GM23338 (cell line): ENCODE data around the gene PLCG2. TPM values are rescaled to one million over a fixed set of nuclear protein-coding genes. Genes with fewer than 3 reads are reported as not detected.

Experiments used
- ATAC-seq: fragments of 200-7000 bp; cut with Tn5 transposase; 3 replicates; pipeline ENCODE4 v1.9.1; 2020
- DNase-seq: peaks from one replicate; pipeline ENCODE4 v3.0.0-alpha.2; 2015; ENCODE audit warnings: low spot score
- H2AFZ ChIP-seq: fragments of 200-600 bp; sonication (generic); 2 replicates; pipeline ENCODE4 v1.8.0; 2016; ENCODE audit warnings: antibody characterized with exemption, mild to moderate bottlenecking, moderate library complexity
- H3F3A ChIP-seq: fragments of 200-600 bp; sonication (generic); replicated peaks from 2 replicates; pipeline ENCODE4 v1.8.0; 2017; ENCODE audit warnings: antibody characterized with exemption, mixed run types, low read depth
- H3K27ac ChIP-seq: fragments of 200-600 bp; sonication (generic); 2 replicates; pipeline ENCODE4 v1.6.1; 2016; ENCODE audit warnings: low read depth
- H3K27me3 ChIP-seq: fragments of 200-600 bp; sonication (generic); 2 replicates; pipeline ENCODE4 v1.8.0; 2016; ENCODE audit warnings: mild to moderate bottlenecking, mixed run types, moderate library complexity; ENCODE audit not compliant: insufficient read depth
- H3K36me3 ChIP-seq: fragments of 200-600 bp; sonication (generic); 2 replicates; pipeline ENCODE4 v1.8.0; 2016; ENCODE audit warnings: mild to moderate bottlenecking; ENCODE audit not compliant: insufficient read depth
- H3K4me1 ChIP-seq: fragments of 200-600 bp; sonication (generic); 2 replicates; pipeline ENCODE4 v1.8.0; 2016; ENCODE audit warnings: mild to moderate bottlenecking, moderate library complexity; ENCODE audit not compliant: insufficient read depth
- H3K4me2 ChIP-seq: fragments of 200-600 bp; sonication (generic); 2 replicates; pipeline ENCODE4 v1.7.1; 2017; ENCODE audit warnings: mixed run types
- H3K4me3 ChIP-seq: fragments of 200-600 bp; sonication (generic); 2 replicates; pipeline ENCODE4 v1.6.1; 2016; ENCODE audit warnings: mixed run types
- H3K79me2 ChIP-seq: fragments of 200-600 bp; sonication (generic); replicated peaks from 2 replicates; pipeline ENCODE4 v1.8.0; 2017; ENCODE audit warnings: mild to moderate bottlenecking; ENCODE audit not compliant: insufficient read depth
- H3K9me2 ChIP-seq: fragments of 200-600 bp; sonication (generic); 2 replicates; pipeline ENCODE4 v1.8.0; 2017; ENCODE audit not compliant: insufficient read depth
- H4K20me1 ChIP-seq: fragments of 200-600 bp; sonication (generic); replicated peaks from 2 replicates; pipeline ENCODE4 v1.8.0; 2017; ENCODE audit warnings: mild to moderate bottlenecking; ENCODE audit not compliant: insufficient read depth
- H3K27ac Mint-ChIP-seq: 2 replicates; pipeline ENCODE4 v1.8.0; 2020; ENCODE audit warnings: inconsistent platforms, mild to moderate bottlenecking, moderate library complexity, mixed read lengths
- H3K27me3 Mint-ChIP-seq: 3 replicates; pipeline ENCODE4 v1.8.0; 2022; ENCODE audit warnings: low read depth, mild to moderate bottlenecking, moderate library complexity, mixed read lengths, inconsistent platforms; ENCODE audit not compliant: insufficient read depth, poor library complexity
- H3K36me3 Mint-ChIP-seq: 3 replicates; pipeline ENCODE4 v1.8.0; 2021; ENCODE audit warnings: low read depth, mild to moderate bottlenecking, inconsistent platforms, moderate library complexity, mixed read lengths
- H3K4me1 Mint-ChIP-seq: 3 replicates; pipeline ENCODE4 v1.8.0; 2020; ENCODE audit warnings: mild to moderate bottlenecking, inconsistent platforms, mixed read lengths
- H3K4me3 Mint-ChIP-seq: 3 replicates; pipeline ENCODE4 v1.8.0; 2021; ENCODE audit warnings: moderate library complexity, mild to moderate bottlenecking, inconsistent platforms, mixed read lengths
- H3K9me3 Mint-ChIP-seq: 3 replicates; pipeline ENCODE4 v1.8.0; 2020; ENCODE audit warnings: moderate library complexity, mild to moderate bottlenecking, inconsistent platforms, mixed read lengths
- CREB1 ChIP-seq: fragments of 250-450 bp; sonication (Bioruptor Pico); IDR thresholded peaks from 2 replicates; pipeline ENCODE4 v1.5.0; 2020; ENCODE audit warnings: low read depth, mild to moderate bottlenecking, moderate library complexity
- EZH2 ChIP-seq: fragments of 200-600 bp; sonication (generic); IDR thresholded peaks from one replicate; pipeline ENCODE4 v1.8.0; 2017; ENCODE audit warnings: antibody characterized with exemption, mild to moderate bottlenecking, low read depth; ENCODE audit not compliant: unreplicated experiment
- EZH2phosphoT487 ChIP-seq: fragments of 200-600 bp; sonication (generic); IDR thresholded peaks from one replicate; pipeline ENCODE4 v1.8.1; 2018; ENCODE audit warnings: antibody characterized with exemption; ENCODE audit not compliant: unreplicated experiment
- JUNB ChIP-seq: IDR thresholded peaks from one replicate; pipeline ENCODE4 v1.6.1; 2016; ENCODE audit warnings: antibody characterized with exemption; ENCODE audit not compliant: unreplicated experiment
- NANOG ChIP-seq: IDR thresholded peaks from 2 replicates; pipeline ENCODE4 v1.6.1; 2016; ENCODE audit warnings: antibody characterized with exemption, borderline replicate concordance
- POLR2AphosphoS5 ChIP-seq: IDR thresholded peaks from 2 replicates; pipeline ENCODE4 v1.6.1; 2016; ENCODE audit warnings: antibody characterized with exemption, low read depth
- STAT1 ChIP-seq: IDR thresholded peaks from one replicate; pipeline ENCODE4 v1.6.1; 2016; ENCODE audit warnings: antibody characterized with exemption; ENCODE audit not compliant: unreplicated experiment
- ZNF114 ChIP-seq: fragments of 250-450 bp; sonication (Bioruptor Pico); IDR thresholded peaks from 2 replicates; pipeline ENCODE4 v1.5.0; 2020; ENCODE audit warnings: mild to moderate bottlenecking, moderate library complexity
- ZNF331 ChIP-seq: fragments of 250-450 bp; sonication (Bioruptor Pico); IDR thresholded peaks from 2 replicates; pipeline ENCODE4 v1.5.0; 2020; ENCODE audit warnings: low read depth, mild to moderate bottlenecking, moderate library complexity
- polyA plus RNA-seq: library from polyadenylated mRNA; unstranded; fragments of >200 nt; fragmentation: Nextera tagmentation; extraction: Ambion mirVana; gene quantifications from 2 replicates; pipeline ENCODE4 v1.2.1, GENCODE V29; 2016
- total RNA-seq: library from RNA; depleted of rRNA; stranded (reverse); fragments of >200 nt; shearing (Covaris generic); gene quantifications from 2 replicates; pipeline ENCODE4 v1.2.3, GENCODE V29; 2014
- TF ChIP-seq, protein P1 (sequence below): IDR thresholded peaks from one replicate; pipeline ENCODE4 v1.6.1; 2018; ENCODE audit warnings: antibody characterized with exemption; ENCODE audit not compliant: unreplicated experiment
- TF ChIP-seq, protein P2 (sequence below): fragments of 250-450 bp; sonication (Bioruptor Pico); IDR thresholded peaks from 2 replicates; pipeline ENCODE4 v1.5.0; 2020; ENCODE audit warnings: mild to moderate bottlenecking, moderate library complexity
- TF ChIP-seq, protein P3 (sequence below), 2 experiments: fragments of 200-600 bp in 1 of 2; sonication (generic) in 1 of 2; conservative IDR thresholded peaks; 2 replicates each; pipeline versions ENCODE4 v1.5.1 to v1.6.1; 2016 to 2017; ENCODE audit warnings: antibody characterized with exemption in 2 of 2, low read depth in 2 of 2, mild to moderate bottlenecking in 2 of 2, moderate library complexity in 1 of 2
- TF ChIP-seq, protein P4 (sequence below): IDR thresholded peaks from 2 replicates; pipeline ENCODE4 v1.6.1; 2016; ENCODE audit warnings: antibody characterized with exemption

The PLCG2 gene
- total and polyA plus RNA-seq, 2 experiments from 2014 or later, result 2.4 to 5.9 TPM

DNA sequence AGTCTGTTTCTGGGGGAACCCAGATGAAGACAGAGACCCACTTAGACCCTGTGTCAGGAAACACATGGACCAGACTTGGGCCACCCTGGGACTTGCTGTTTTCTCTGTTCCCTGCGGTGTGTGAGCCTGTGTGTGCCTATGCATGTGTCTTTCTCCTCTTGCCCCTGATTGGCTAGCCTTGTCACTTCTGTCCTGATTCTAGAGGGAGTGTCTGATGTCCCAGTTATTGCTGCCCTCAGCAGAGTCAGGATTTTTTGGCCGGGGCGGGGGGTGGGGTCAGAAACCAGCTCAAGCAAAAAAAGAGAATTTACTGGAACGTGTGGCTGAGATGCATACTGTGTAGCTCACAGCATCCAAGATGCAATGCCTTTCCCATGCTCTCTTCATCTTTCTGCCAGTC lies 30.5 kb downstream of the PLCG2 start:
- Histone ChIP-seq H3K36me3 (no peaks in the 10 kb centered on the region; the same call in 1 of the 2 replicates), H3K4me2 (no peak overlapping the region), H3K27ac (no peak overlapping the region), H3K79me2 (no peaks in the 10 kb centered on the region), H3F3A (no peaks in the 10 kb centered on the region), H3K27me3 (no peaks in the 10 kb centered on the region), H2AFZ (no peak overlapping the region), H3K9me2 (no peaks in the 10 kb centered on the region), H3K4me3 (no peak overlapping the region), H4K20me1 (no peaks in the 10 kb centered on the region), H3K4me1 (no peaks in the 10 kb centered on the region)
- peaks cover 7% of the 10 kb centered on the region; the same call in 2 of the 3 replicates for H3K9me3 Mint-ChIP-seq
- ATAC-seq (no peak), DNase-seq (no peak)
- TF ChIP-seq ZNF114 (CRISPR knock-in tag) (no peak), CREB1 (CRISPR knock-in tag) (no peak), POLR2AphosphoS5 (no peak), JUNB (no peak), STAT1 (no peak), NANOG (no peak), ZNF331 (CRISPR knock-in tag) (no peak), EZH2phosphoT487 (no peak), EZH2 (no peak)
- TF ChIP-seq, protein P1, sequence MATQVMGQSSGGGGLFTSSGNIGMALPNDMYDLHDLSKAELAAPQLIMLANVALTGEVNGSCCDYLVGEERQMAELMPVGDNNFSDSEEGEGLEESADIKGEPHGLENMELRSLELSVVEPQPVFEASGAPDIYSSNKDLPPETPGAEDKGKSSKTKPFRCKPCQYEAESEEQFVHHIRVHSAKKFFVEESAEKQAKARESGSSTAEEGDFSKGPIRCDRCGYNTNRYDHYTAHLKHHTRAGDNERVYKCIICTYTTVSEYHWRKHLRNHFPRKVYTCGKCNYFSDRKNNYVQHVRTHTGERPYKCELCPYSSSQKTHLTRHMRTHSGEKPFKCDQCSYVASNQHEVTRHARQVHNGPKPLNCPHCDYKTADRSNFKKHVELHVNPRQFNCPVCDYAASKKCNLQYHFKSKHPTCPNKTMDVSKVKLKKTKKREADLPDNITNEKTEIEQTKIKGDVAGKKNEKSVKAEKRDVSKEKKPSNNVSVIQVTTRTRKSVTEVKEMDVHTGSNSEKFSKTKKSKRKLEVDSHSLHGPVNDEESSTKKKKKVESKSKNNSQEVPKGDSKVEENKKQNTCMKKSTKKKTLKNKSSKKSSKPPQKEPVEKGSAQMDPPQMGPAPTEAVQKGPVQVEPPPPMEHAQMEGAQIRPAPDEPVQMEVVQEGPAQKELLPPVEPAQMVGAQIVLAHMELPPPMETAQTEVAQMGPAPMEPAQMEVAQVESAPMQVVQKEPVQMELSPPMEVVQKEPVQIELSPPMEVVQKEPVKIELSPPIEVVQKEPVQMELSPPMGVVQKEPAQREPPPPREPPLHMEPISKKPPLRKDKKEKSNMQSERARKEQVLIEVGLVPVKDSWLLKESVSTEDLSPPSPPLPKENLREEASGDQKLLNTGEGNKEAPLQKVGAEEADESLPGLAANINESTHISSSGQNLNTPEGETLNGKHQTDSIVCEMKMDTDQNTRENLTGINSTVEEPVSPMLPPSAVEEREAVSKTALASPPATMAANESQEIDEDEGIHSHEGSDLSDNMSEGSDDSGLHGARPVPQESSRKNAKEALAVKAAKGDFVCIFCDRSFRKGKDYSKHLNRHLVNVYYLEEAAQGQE, result no peak
- TF ChIP-seq, protein P2, sequence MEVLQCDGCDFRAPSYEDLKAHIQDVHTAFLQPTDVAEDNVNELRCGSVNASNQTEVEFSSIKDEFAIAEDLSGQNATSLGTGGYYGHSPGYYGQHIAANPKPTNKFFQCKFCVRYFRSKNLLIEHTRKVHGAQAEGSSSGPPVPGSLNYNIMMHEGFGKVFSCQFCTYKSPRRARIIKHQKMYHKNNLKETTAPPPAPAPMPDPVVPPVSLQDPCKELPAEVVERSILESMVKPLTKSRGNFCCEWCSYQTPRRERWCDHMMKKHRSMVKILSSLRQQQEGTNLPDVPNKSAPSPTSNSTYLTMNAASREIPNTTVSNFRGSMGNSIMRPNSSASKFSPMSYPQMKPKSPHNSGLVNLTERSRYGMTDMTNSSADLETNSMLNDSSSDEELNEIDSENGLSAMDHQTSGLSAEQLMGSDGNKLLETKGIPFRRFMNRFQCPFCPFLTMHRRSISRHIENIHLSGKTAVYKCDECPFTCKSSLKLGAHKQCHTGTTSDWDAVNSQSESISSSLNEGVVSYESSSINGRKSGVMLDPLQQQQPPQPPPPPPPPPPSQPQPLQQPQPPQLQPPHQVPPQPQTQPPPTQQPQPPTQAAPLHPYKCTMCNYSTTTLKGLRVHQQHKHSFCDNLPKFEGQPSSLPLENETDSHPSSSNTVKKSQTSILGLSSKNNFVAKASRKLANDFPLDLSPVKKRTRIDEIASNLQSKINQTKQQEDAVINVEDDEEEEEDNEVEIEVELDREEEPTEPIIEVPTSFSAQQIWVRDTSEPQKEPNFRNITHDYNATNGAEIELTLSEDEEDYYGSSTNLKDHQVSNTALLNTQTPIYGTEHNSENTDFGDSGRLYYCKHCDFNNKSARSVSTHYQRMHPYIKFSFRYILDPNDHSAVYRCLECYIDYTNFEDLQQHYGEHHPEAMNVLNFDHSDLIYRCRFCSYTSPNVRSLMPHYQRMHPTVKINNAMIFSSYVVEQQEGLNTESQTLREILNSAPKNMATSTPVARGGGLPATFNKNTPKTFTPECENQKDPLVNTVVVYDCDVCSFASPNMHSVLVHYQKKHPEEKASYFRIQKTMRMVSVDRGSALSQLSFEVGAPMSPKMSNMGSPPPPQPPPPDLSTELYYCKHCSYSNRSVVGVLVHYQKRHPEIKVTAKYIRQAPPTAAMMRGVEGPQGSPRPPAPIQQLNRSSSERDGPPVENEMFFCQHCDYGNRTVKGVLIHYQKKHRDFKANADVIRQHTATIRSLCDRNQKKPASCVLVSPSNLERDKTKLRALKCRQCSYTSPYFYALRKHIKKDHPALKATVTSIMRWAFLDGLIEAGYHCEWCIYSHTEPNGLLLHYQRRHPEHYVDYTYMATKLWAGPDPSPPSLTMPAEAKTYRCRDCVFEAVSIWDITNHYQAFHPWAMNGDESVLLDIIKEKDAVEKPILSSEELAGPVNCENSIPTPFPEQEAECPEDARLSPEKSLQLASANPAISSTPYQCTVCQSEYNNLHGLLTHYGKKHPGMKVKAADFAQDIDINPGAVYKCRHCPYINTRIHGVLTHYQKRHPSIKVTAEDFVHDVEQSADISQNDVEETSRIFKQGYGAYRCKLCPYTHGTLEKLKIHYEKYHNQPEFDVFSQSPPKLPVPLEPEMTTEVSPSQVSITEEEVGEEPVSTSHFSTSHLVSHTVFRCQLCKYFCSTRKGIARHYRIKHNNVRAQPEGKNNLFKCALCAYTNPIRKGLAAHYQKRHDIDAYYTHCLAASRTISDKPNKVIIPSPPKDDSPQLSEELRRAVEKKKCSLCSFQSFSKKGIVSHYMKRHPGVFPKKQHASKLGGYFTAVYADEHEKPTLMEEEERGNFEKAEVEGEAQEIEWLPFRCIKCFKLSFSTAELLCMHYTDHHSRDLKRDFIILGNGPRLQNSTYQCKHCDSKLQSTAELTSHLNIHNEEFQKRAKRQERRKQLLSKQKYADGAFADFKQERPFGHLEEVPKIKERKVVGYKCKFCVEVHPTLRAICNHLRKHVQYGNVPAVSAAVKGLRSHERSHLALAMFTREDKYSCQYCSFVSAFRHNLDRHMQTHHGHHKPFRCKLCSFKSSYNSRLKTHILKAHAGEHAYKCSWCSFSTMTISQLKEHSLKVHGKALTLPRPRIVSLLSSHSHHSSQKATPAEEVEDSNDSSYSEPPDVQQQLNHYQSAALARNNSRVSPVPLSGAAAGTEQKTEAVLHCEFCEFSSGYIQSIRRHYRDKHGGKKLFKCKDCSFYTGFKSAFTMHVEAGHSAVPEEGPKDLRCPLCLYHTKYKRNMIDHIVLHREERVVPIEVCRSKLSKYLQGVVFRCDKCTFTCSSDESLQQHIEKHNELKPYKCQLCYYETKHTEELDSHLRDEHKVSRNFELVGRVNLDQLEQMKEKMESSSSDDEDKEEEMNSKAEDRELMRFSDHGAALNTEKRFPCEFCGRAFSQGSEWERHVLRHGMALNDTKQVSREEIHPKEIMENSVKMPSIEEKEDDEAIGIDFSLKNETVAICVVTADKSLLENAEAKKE, result no peak
- TF ChIP-seq, protein P3, sequence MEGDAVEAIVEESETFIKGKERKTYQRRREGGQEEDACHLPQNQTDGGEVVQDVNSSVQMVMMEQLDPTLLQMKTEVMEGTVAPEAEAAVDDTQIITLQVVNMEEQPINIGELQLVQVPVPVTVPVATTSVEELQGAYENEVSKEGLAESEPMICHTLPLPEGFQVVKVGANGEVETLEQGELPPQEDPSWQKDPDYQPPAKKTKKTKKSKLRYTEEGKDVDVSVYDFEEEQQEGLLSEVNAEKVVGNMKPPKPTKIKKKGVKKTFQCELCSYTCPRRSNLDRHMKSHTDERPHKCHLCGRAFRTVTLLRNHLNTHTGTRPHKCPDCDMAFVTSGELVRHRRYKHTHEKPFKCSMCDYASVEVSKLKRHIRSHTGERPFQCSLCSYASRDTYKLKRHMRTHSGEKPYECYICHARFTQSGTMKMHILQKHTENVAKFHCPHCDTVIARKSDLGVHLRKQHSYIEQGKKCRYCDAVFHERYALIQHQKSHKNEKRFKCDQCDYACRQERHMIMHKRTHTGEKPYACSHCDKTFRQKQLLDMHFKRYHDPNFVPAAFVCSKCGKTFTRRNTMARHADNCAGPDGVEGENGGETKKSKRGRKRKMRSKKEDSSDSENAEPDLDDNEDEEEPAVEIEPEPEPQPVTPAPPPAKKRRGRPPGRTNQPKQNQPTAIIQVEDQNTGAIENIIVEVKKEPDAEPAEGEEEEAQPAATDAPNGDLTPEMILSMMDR (conservative IDR thresholded peaks at IDR 0.05; ENCODE audit: low read depth in 2 of 2), result no peak
- TF ChIP-seq, protein P4, sequence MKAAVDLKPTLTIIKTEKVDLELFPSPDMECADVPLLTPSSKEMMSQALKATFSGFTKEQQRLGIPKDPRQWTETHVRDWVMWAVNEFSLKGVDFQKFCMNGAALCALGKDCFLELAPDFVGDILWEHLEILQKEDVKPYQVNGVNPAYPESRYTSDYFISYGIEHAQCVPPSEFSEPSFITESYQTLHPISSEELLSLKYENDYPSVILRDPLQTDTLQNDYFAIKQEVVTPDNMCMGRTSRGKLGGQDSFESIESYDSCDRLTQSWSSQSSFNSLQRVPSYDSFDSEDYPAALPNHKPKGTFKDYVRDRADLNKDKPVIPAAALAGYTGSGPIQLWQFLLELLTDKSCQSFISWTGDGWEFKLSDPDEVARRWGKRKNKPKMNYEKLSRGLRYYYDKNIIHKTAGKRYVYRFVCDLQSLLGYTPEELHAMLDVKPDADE, result no peak
- H3K36me3 Mint-ChIP-seq, result no peaks in the 10 kb centered on the region
- peaks cover 5% of the 10 kb centered on the region for H3K27me3 Mint-ChIP-seq
- no peak overlapping the region for H3K27ac Mint-ChIP-seq
- no peak overlapping the region for H3K4me3 Mint-ChIP-seq
- H3K4me1 Mint-ChIP-seq, result peaks cover 7% of the 10 kb centered on the region; the same call in 1 of the 3 replicates
